Lung (tissue), 12 donors: ENCODE measurements around the gene PRKCE. TPM values are rescaled to one million over a fixed set of nuclear protein-coding genes. Genes with fewer than 3 reads are reported as not detected.

ENCODE experiments used
- ATAC-seq: fragments of 200-7000 bp; cut with Tn5 transposase; one replicate; pipeline ENCODE4 v1.9.1; 2020; ENCODE audit warnings: moderate number of reproducible peaks; ENCODE audit not compliant: insufficient read depth, low FRiP score
- DNase-seq, 3 donors: peaks; one replicate each; pipeline ENCODE4 v3.0.0-alpha.2; 2013 to 2017
- H3K27ac ChIP-seq, 2 donors: one replicate each; pipeline ENCODE4 v1.5.1; 2013; ENCODE audit warnings: mild to moderate bottlenecking in 2 of 2, moderate library complexity in 2 of 2, control low read depth in 1 of 2, inconsistent platforms in 1 of 2, low read depth in 1 of 2, low read length in 1 of 2
- H3K27me3 ChIP-seq, 3 donors: one replicate each; pipeline ENCODE4 v1.5.1; 2013; ENCODE audit warnings: low read length in 2 of 3; ENCODE audit not compliant: control insufficient read depth in 3 of 3, insufficient read depth in 3 of 3
- H3K36me3 ChIP-seq, 4 donors: one replicate each; pipeline ENCODE4 v1.5.1; 2013; ENCODE audit warnings: low read length in 4 of 4, mild to moderate bottlenecking in 1 of 4, moderate library complexity in 1 of 4; ENCODE audit not compliant: control insufficient read depth in 4 of 4, insufficient read depth in 4 of 4
- H3K4me1 ChIP-seq, 5 donors: one replicate each; pipeline ENCODE4 v1.5.1; 2013; ENCODE audit warnings: low read length in 5 of 5, mild to moderate bottlenecking in 2 of 5, moderate library complexity in 1 of 5; ENCODE audit not compliant: control insufficient read depth in 5 of 5, insufficient read depth in 5 of 5
- H3K4me3 ChIP-seq: one replicate; pipeline ENCODE4 v1.5.1; 2013; ENCODE audit warnings: mild to moderate bottlenecking, control low read depth, moderate library complexity
- H3K9ac ChIP-seq, 2 donors: one replicate each; pipeline ENCODE4 v1.5.1; 2013; ENCODE audit warnings: low read length in 2 of 2, control low read depth in 1 of 2; ENCODE audit not compliant: insufficient read depth in 1 of 2
- H3K9me3 ChIP-seq, 4 donors: one replicate each; pipeline ENCODE4 v1.5.1; 2013; ENCODE audit warnings: low read length in 3 of 4, mild to moderate bottlenecking in 1 of 4, moderate library complexity in 1 of 4; ENCODE audit not compliant: control insufficient read depth in 4 of 4, insufficient read depth in 3 of 4
- WGBS, 2 donors: extraction: QIAGEN DNeasy Blood & Tissue Kit; methylation state at CpG; one replicate each; pipeline ENCODE4 v1.1.7; 2013; 5-methylcytosine and 5-hydroxymethylcytosine counted together
- polyA plus RNA-seq, 2 donors: library from polyadenylated mRNA; stranded (reverse); fragments of 200-250 nt; gene quantifications; one replicate each; pipeline ENCODE4 v1.2.1, GENCODE V29; 2013
- total RNA-seq, 2 donors: library from RNA; depleted of rRNA in 1 of 2; stranded (reverse); fragments of >200 nt in 1 of 2; gene quantifications; one replicate each; pipeline ENCODE4 v1.2.1, GENCODE V29; 2014 to 2021
- TF ChIP-seq, protein P1 (sequence below): IDR thresholded peaks from 2 replicates; pipeline ENCODE4 v1.5.1; 2012; ENCODE audit warnings: mild to moderate bottlenecking; ENCODE audit errors: control extremely low read depth, extremely low read depth
- donor health status: control.
- donor health status: control.
- donor health status: Bipolar disorder and iron deficiency.
- donor health status: healthy.
- donor health status: DM: yes; HTN: yes; CAD: no.

PRKCE gene
- total and polyA plus RNA-seq, 4 donors: 12.5 to 82.2 (median 32.1) TPM

DNA sequence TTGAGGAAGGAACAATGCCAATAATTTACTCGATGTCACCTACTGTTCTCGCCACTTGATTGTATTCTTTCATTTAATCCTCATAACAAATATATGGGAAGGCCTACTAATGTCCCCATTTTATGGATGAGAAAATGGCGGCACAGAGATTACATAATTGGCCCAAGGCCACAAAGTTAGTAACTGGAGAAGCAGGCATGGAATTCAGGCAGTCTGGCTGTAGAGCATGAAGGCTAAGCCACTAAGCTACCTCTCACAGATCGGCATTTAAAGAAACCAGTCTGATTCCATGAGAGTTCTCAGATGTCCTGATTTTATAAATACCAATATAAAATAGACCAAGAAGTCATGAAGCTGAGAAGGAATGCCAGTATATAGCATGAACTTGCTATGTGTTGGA is 523.9 kb downstream of the PRKCE start:
- Histone ChIP-seq H3K36me3 (no peaks in the 10 kb centered on the region), H3K9me3 (peaks cover 0 to 4% (median 0%) of the 10 kb centered on the region in 4 donors), H3K27ac (no peak overlapping the region), H3K9ac (no peak overlapping the region), H3K27me3 (no peaks in the 10 kb centered on the region), H3K4me3 (no peak overlapping the region), H3K4me1 (peaks cover 0 to 57% (median 32%) of the 10 kb centered on the region in 5 donors)
- TF ChIP-seq, protein P1, sequence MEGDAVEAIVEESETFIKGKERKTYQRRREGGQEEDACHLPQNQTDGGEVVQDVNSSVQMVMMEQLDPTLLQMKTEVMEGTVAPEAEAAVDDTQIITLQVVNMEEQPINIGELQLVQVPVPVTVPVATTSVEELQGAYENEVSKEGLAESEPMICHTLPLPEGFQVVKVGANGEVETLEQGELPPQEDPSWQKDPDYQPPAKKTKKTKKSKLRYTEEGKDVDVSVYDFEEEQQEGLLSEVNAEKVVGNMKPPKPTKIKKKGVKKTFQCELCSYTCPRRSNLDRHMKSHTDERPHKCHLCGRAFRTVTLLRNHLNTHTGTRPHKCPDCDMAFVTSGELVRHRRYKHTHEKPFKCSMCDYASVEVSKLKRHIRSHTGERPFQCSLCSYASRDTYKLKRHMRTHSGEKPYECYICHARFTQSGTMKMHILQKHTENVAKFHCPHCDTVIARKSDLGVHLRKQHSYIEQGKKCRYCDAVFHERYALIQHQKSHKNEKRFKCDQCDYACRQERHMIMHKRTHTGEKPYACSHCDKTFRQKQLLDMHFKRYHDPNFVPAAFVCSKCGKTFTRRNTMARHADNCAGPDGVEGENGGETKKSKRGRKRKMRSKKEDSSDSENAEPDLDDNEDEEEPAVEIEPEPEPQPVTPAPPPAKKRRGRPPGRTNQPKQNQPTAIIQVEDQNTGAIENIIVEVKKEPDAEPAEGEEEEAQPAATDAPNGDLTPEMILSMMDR: no peak
- no peak for ATAC-seq
- 92% methylated on average over 4 of the region's 4 CpGs for WGBS, 2 donors
- no peak for DNase-seq

DNA sequence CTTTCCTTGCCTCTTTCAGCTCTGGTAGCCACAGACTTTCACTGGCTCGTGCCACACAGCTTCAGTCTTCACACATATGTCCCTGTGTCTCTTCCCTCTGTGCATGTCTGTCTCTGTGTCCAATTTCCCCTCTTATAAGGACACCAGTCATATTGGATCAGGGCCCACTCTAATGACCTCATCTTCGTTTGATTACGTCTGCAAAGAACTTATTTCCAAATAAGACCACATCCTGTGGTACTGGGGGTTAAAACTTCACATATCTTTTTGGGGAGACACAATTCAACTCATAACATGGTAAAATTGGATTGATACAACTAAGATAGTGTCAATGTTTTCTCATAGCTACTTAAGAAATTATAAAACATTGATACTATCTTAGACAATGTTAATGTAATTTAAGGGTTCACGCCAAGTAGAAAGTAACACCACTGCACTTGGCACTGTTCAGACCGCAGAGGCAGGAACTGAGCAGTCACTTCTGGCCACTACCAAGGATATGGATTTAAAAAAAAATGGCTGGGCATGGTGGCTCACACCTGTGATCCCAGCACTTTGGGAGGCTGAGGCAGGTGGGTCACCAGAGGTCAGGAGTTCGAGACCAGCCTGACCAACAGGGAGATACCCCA is 526.1 kb downstream of the PRKCE start:
- Histone ChIP-seq H3K9ac (no peak overlapping the region), H3K9me3 (no peaks in the 10 kb centered on the region), H3K4me3 (no peak overlapping the region), H3K27ac (peak overlapping the region in 1 of 2 donors; percentile 34), H3K27me3 (no peaks in the 10 kb centered on the region), H3K4me1 (peaks cover 0 to 35% (median 17%) of the 10 kb centered on the region in 5 donors), H3K36me3 (no peaks in the 10 kb centered on the region)
- DNase-seq (peak in 1 of 3 donors; percentile 26), ATAC-seq (no peak)
- TF ChIP-seq, protein P1: no peak
- 67 to 74% methylated on average over 6 of the region's 6 CpGs for WGBS, 2 donors

DNA sequence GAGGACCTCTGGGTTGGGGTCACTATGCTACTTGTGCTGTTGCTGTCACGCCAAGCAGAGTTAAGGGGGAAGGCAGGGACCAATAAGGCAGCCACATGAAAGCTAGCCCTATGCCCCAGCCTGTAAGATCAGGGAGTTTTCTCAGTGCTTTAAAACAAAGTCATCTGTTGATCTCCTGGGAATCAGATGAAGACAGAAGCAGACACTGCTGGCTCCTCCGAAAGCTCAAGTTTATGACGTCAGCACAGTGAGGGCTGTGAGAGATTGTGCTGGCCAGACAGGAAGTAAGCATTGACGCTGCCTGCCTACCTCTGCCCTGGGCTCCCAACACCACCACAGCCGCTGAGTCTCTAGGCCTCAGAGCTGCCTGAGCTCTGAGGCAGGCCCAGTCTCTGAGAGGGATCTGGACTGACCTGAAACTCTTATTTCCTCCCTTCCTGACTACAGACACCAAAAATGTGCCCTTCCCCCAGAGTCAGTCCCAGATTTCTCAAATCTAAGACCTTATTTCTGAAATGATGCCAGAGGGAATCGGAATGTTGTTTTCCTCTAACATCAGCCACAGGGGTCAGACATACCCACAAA is 527.7 kb downstream of the PRKCE start:
- H3K27me3 ChIP-seq: no peaks in the 10 kb centered on the region
- peak; percentile 41 for ATAC-seq
- H3K27ac ChIP-seq: peak overlapping the region; percentile 14 to 72
- DNase-seq: peak; percentile 69 to 84 (median 75)
- H3K9me3 ChIP-seq: no peaks in the 10 kb centered on the region
- 49 to 57% methylated on average over 6 of the region's 6 CpGs for WGBS, 2 donors
- H3K36me3 ChIP-seq: no peaks in the 10 kb centered on the region
- TF ChIP-seq, protein P1: no peak
- H3K4me1 ChIP-seq: peaks cover 0 to 26% (median 14%) of the 10 kb centered on the region in 5 donors
- H3K9ac ChIP-seq: peak overlapping the region in 1 of 2 donors; percentile 61
- no peak overlapping the region for H3K4me3 ChIP-seq
